Measurements from ENCODE around the gene ARL8B. TPM values are rescaled to one million over a fixed set of nuclear protein-coding genes. Genes with fewer than 3 reads are reported as not detected.

ARL8B gene
- total and polyA plus RNA-seq, 9 of the 15 experiments (the other 6 are each of a cell fraction or from before 2014, with no cell fraction given): 28.5 to 99.4 (median 77.2) TPM

DNA sequence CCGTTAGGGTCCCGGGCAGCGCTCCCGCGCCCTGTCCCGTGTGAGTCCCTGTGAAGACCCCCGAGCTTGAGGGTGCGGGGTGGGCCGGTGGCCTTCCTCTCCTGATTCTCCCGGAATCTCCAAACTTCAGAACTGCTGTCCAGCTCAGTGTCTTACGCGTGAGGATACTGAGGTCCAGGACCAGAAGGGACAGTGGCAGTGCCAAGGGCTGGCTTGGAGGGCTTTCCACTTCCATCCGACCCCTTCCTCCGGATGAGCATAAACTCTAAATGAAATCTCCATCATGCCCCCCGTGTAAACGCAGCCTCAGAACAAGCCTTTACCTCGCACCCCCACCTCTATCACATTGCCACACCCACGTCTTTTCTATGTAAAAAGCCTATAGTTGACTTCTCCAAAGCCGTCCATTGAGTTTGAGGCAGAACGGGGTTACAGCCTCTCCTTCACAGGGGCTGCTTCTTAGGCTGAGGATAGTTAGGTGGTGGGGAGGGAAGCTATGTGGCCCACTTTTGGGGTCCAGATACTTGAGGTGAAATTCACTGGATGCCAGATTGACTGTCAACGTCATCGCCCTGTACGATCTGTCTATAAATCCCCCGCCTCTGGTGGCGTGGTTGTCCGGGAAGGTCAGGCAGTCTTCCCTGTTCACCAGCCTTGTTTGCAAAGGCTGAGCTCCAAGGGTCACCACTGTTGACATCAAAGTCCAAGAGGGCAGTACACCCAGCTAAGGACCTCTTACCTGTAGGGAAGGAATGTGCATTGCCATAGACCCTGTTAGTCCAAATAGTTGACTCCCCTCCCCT is 66.5 kb downstream of the ARL8B start (continued):
- TF ChIP-seq, protein P1, sequence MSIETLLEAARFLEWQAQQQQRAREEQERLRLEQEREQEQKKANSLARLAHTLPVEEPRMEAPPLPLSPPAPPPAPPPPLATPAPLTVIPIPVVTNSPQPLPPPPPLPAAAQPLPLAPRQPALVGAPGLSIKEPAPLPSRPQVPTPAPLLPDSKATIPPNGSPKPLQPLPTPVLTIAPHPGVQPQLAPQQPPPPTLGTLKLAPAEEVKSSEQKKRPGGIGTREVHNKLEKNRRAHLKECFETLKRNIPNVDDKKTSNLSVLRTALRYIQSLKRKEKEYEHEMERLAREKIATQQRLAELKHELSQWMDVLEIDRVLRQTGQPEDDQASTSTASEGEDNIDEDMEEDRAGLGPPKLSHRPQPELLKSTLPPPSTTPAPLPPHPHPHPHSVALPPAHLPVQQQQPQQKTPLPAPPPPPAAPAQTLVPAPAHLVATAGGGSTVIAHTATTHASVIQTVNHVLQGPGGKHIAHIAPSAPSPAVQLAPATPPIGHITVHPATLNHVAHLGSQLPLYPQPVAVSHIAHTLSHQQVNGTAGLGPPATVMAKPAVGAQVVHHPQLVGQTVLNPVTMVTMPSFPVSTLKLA (conservative IDR thresholded peaks at IDR 0.05): peak; percentile 38 to 45; a peak in 2 of 4 replicates
- TF ChIP-seq RHOXF2B (CRISPR knock-in tag; conservative IDR thresholded peaks at IDR 0.05): no peak
- TF ChIP-seq CHD4 (IDR thresholded peaks at IDR 0.05; ENCODE audit: insufficient read depth, insufficient replicate concordance, low read depth, low read length, poor library complexity, severe bottlenecking): no peak
- 0 out of 2 replicates have a peak, but pooled peaks have one; percentile 15 for TF ChIP-seq POLR2AphosphoS5 (IDR thresholded peaks at IDR 0.05; ENCODE audit: control insufficient read depth, insufficient read depth, low read depth, low read length)
- no peak for TF ChIP-seq ZNF197 (CRISPR knock-in tag; IDR thresholded peaks at IDR 0.05; ENCODE audit: low read depth)
- TF ChIP-seq SMARCA4 (IDR thresholded peaks at IDR 0.05): peak; percentile 43; the same call in 1 of the 2 replicates
- TF ChIP-seq ELF2 (CRISPR knock-in tag; IDR thresholded peaks at IDR 0.05): no peak
- TF ChIP-seq XRCC5 (IDR thresholded peaks at IDR 0.05; ENCODE audit: low read depth, low read length): 0 out of 2 replicates have a peak, but pooled peaks have one; percentile 5
- TF ChIP-seq CHCHD3 (CRISPR knock-in tag; IDR thresholded peaks at IDR 0.05): no peak
- TF ChIP-seq, protein P2, sequence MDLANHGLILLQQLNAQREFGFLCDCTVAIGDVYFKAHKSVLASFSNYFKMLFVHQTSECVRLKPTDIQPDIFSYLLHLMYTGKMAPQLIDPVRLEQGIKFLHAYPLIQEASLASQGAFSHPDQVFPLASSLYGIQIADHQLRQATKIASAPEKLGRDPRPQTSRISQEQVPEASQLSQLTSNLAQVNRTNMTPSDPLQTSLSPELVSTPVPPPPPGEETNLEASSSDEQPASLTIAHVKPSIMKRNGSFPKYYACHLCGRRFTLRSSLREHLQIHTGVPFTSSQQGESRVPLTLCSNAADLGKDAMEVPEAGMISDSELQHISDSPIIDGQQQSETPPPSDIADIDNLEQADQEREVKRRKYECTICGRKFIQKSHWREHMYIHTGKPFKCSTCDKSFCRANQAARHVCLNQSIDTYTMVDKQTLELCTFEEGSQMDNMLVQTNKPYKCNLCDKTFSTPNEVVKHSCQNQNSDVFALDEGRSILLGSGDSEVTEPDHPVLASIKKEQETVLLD (IDR thresholded peaks at IDR 0.05): no peak
- no peak for TF ChIP-seq ZZZ3 (IDR thresholded peaks at IDR 0.05)
- no peak for TF ChIP-seq SLC30A9 (CRISPR knock-in tag; IDR thresholded peaks at IDR 0.05)
- TF ChIP-seq, protein P3, sequence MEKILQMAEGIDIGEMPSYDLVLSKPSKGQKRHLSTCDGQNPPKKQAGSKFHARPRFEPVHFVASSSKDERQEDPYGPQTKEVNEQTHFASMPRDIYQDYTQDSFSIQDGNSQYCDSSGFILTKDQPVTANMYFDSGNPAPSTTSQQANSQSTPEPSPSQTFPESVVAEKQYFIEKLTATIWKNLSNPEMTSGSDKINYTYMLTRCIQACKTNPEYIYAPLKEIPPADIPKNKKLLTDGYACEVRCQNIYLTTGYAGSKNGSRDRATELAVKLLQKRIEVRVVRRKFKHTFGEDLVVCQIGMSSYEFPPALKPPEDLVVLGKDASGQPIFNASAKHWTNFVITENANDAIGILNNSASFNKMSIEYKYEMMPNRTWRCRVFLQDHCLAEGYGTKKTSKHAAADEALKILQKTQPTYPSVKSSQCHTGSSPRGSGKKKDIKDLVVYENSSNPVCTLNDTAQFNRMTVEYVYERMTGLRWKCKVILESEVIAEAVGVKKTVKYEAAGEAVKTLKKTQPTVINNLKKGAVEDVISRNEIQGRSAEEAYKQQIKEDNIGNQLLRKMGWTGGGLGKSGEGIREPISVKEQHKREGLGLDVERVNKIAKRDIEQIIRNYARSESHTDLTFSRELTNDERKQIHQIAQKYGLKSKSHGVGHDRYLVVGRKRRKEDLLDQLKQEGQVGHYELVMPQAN (IDR thresholded peaks at IDR 0.05; ENCODE audit: borderline replicate concordance): peak; percentile 50; the same call in 1 of the 2 replicates
- no peak for TF ChIP-seq NFRKB (IDR thresholded peaks at IDR 0.05; ENCODE audit: low read depth)
- TF ChIP-seq, protein P4, sequence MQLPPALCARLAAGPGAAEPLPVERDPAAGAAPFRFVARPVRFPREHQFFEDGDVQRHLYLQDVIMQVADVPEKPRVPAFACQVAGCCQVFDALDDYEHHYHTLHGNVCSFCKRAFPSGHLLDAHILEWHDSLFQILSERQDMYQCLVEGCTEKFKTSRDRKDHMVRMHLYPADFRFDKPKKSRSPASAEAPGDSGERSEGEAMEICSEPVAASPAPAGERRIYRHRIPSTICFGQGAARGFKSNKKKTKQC (CRISPR knock-in tag; IDR thresholded peaks at IDR 0.05): no peak
- peak; percentile 61 for TF ChIP-seq NCOA1 (IDR thresholded peaks at IDR 0.05; ENCODE audit: low read depth)
- peak; percentile 46; the same call in 1 of the 2 replicates for TF ChIP-seq ZNF583 (CRISPR knock-in tag; IDR thresholded peaks at IDR 0.05)
- no peak for TF ChIP-seq FOXA1 (IDR thresholded peaks at IDR 0.05; ENCODE audit: borderline replicate concordance)
- no peak for TF ChIP-seq ZNF3 (CRISPR knock-in tag; IDR thresholded peaks at IDR 0.05)
- TF ChIP-seq GATAD2A (IDR thresholded peaks at IDR 0.05): peak; percentile 39; the same call in 1 of the 2 replicates
- TF ChIP-seq FOSL1 (tag; conservative IDR thresholded peaks at IDR 0.05): no peak
- TF ChIP-seq FUS (optimal IDR thresholded peaks at IDR 0.05; ENCODE audit: low read depth, low read length): no peak
- no peak for TF ChIP-seq POLR2B (IDR thresholded peaks at IDR 0.05; ENCODE audit: low read depth, partially characterized antibody)

Measured in K562 (cell line).